Endothelial cell of umbilical vein (primary cell): ENCODE results near the gene SQSTM1. TPM values are rescaled to one million over a fixed set of nuclear protein-coding genes. Genes with fewer than 3 reads are reported as not detected.

Experiments used
- BruUV-seq: library from RNA; stranded (reverse); fragments of 400-500 nt; replicated peaks from 2 replicates; lab custom pipeline; 2021; lab: Mats Ljungman, UMichigan
- CTCF ChIA-PET: fragments of 300-600, 350-600 bp; sonication (Branson Sonifier 250); formaldehyde crosslinking; loops from one replicate; lab custom pipeline; 2021; ENCODE audit warnings: antibody characterized with exemption, inconsistent platforms; lab: Charles Lee
- POLR2A ChIA-PET: fragments of 300-600, 350-600 bp; sonication (Branson Sonifier 250); formaldehyde crosslinking; loops from one replicate; lab custom pipeline; 2021; ENCODE audit warnings: antibody characterized with exemption, inconsistent platforms; lab: Charles Lee
- DNase-seq: peaks from one replicate; pipeline ENCODE4 v3.0.0-alpha.2; 2011; ENCODE audit warnings: low read depth, low spot score
- FAIRE-seq: peaks from 2 replicates; lab custom pipeline; 2011; peaks lifted over from hg19 to GRCh38; lab: Jason Lieb, UNC
- H2AFZ ChIP-seq: 2 replicates; pipeline ENCODE4 v1.6.0; 2012; ENCODE audit warnings: low read depth, low read length, control low read depth, inconsistent platforms
- H3K27ac ChIP-seq: 2 replicates; pipeline ENCODE4 v1.5.1; 2011; ENCODE audit warnings: low read depth, mild to moderate bottlenecking, control low read depth, low read length, moderate library complexity; ENCODE audit not compliant: insufficient read depth
- H3K27me3 ChIP-seq, 2 experiments: 2 replicates each; pipeline versions ENCODE4 v1.6.0 to v1.6.1; 2011; ENCODE audit warnings: low read length in 2 of 2, mixed read lengths in 1 of 2; ENCODE audit not compliant: control insufficient read depth in 2 of 2, insufficient read depth in 2 of 2
- H3K36me3 ChIP-seq, 2 experiments: 2 replicates in 1 of 2; 3 replicates in 1 of 2; pipeline ENCODE4 v1.5.1; 2011; ENCODE audit warnings: low read length in 2 of 2, mild to moderate bottlenecking in 1 of 2, moderate library complexity in 1 of 2; ENCODE audit not compliant: control insufficient read depth in 2 of 2, insufficient read depth in 2 of 2; ENCODE audit errors: extremely low read depth in 1 of 2
- H3K4me1 ChIP-seq: 3 replicates; pipeline ENCODE4 v1.5.1; 2011; ENCODE audit warnings: mild to moderate bottlenecking, low read length; ENCODE audit not compliant: control insufficient read depth, insufficient read depth; ENCODE audit errors: extremely low read depth
- H3K4me2 ChIP-seq: 2 replicates; pipeline ENCODE4 v1.6.1; 2011; ENCODE audit warnings: low read length, control low read depth, mixed read lengths; ENCODE audit not compliant: insufficient read depth
- H3K4me3 ChIP-seq, 3 experiments: fragments of 200-600 bp in 1 of 3; sonication (generic), shearing (Covaris generic) in 1 of 3; replicated peaks in 1 of 3; 2 replicates each; pipeline ENCODE4 v1.5.1; 2011 to 2016; ENCODE audit warnings: control low read depth in 3 of 3, low read length in 3 of 3, mild to moderate bottlenecking in 2 of 3, inconsistent platforms in 1 of 3, low read depth in 1 of 3, moderate library complexity in 1 of 3; ENCODE audit not compliant: insufficient read depth in 1 of 3
- H3K79me2 ChIP-seq: 2 replicates; pipeline ENCODE4 v1.6.0; 2012; ENCODE audit warnings: low read length, inconsistent platforms; ENCODE audit not compliant: control insufficient read depth, insufficient read depth
- H3K9ac ChIP-seq: replicated peaks from 2 replicates; pipeline ENCODE3; 2011; ENCODE audit warnings: low read length, control low read depth; ENCODE audit not compliant: insufficient read depth; ENCODE audit errors: extremely low read depth
- H3K9me1 ChIP-seq: replicated peaks from 3 replicates; pipeline ENCODE4 v1.6.0; 2011; ENCODE audit warnings: mild to moderate bottlenecking, low read length; ENCODE audit not compliant: control insufficient read depth, insufficient read depth; ENCODE audit errors: extremely low read depth
- H3K9me3 ChIP-seq: replicated peaks from 2 replicates; pipeline ENCODE4 v1.5.1; 2012; ENCODE audit warnings: low read length, inconsistent platforms; ENCODE audit not compliant: control insufficient read depth, insufficient read depth
- H4K20me1 ChIP-seq: replicated peaks from 2 replicates; pipeline ENCODE3; 2011; ENCODE audit warnings: mild to moderate bottlenecking, low read length; ENCODE audit not compliant: control insufficient read depth, insufficient read depth; ENCODE audit errors: extremely low read depth
- CTCF ChIP-seq, 2 donors: IDR thresholded peaks; 1 replicate in 1 of 2; 2 replicates in 1 of 2; pipeline ENCODE4 v1.5.1; 2011; ENCODE audit warnings: low read length in 2 of 2, mild to moderate bottlenecking in 2 of 2, moderate library complexity in 2 of 2, control low read depth in 1 of 2, inconsistent platforms in 1 of 2, low read depth in 1 of 2; ENCODE audit not compliant: insufficient read depth in 1 of 2; ENCODE audit errors: extremely low read depth in 1 of 2
- EZH2 ChIP-seq: IDR thresholded peaks from 2 replicates; pipeline ENCODE4 v1.6.1; 2012; ENCODE audit warnings: borderline replicate concordance, low read depth, mild to moderate bottlenecking, moderate library complexity, low read length, inconsistent platforms; ENCODE audit not compliant: severe bottlenecking
- FOS ChIP-seq: IDR thresholded peaks from 2 replicates; pipeline ENCODE4 v1.6.1; 2011; ENCODE audit warnings: mild to moderate bottlenecking, low read length, moderate library complexity, borderline replicate concordance; ENCODE audit not compliant: insufficient read depth
- GATA2 ChIP-seq: IDR thresholded peaks from 2 replicates; pipeline ENCODE4 v1.7.0; 2011; ENCODE audit warnings: low read depth, mild to moderate bottlenecking, moderate library complexity, mixed read lengths, low read length; ENCODE audit not compliant: insufficient read length, insufficient read depth
- JUN ChIP-seq: IDR thresholded peaks from 2 replicates; pipeline ENCODE4 v1.6.1; 2011; ENCODE audit warnings: borderline replicate concordance, low read depth; ENCODE audit not compliant: insufficient read length, insufficient read depth
- MAX ChIP-seq: IDR thresholded peaks from 2 replicates; pipeline ENCODE4 v1.6.1; 2011; ENCODE audit not compliant: insufficient read depth, insufficient read length
- MYC ChIP-seq: IDR thresholded peaks from one replicate; pipeline ENCODE4 v1.6.1; 2011; ENCODE audit warnings: mild to moderate bottlenecking, low read depth, low read length
- POLR2A ChIP-seq: IDR thresholded peaks from 2 replicates; pipeline ENCODE4 v1.6.1; 2012; ENCODE audit warnings: low read depth, mild to moderate bottlenecking, control low read depth, low read length
- POLR2AphosphoS5 ChIP-seq: IDR thresholded peaks from 2 replicates; pipeline ENCODE4 v1.6.1; 2012; ENCODE audit warnings: low read depth, mild to moderate bottlenecking, control low read depth, low read length, moderate library complexity; ENCODE audit not compliant: insufficient read depth
- dilution Hi-C: fragments of 300-500 bp; cut with MboI; formaldehyde crosslinking; loops from one replicate; pipeline ENCODE4 v1.15.0; 2019; ENCODE audit warnings: low sequenced_read_pairs; ENCODE audit not compliant: extremely low pct_ligation_motif_present
- intact Hi-C: fragments of 100-400 bp; cut with micrococcal nuclease; formaldehyde crosslinking; loops from one replicate; pipeline ENCODE4 v1.10.0; 2022
- polyA plus RNA-seq, 4 experiments: library from polyadenylated mRNA; depleted of rRNA in 3 of 4; stranded (reverse) in 3 of 4; unstranded in 1 of 4; fragments of >200 nt; gene quantifications; 2 replicates each; pipeline versions ENCODE4 v1.2.1 to v1.2.3, GENCODE V29; 2011 to 2012; ENCODE audit warnings: missing spikeins in 1 of 4
- total RNA-seq: library from RNA; stranded (reverse); gene quantifications from 2 replicates; pipeline ENCODE4 v1.2.3, GENCODE V29; 2021

SQSTM1 gene
- total and polyA plus RNA-seq, 2 donors (not counting 3 experiments of a cell fraction or from before 2014, with no cell fraction given): 302 to 346 TPM

- H4K20me1 ChIP-seq: no peaks in the 10 kb centered on the region
- peak; percentile 13 for TF ChIP-seq POLR2A
- TF ChIP-seq EZH2: no peak
- H3K9ac ChIP-seq: no peak overlapping the region
- no peaks in the 10 kb centered on the region for H3K79me2 ChIP-seq
- dilution Hi-C loops: no loop called here
- H2AFZ ChIP-seq: no peak overlapping the region
- H3K4me2 ChIP-seq: no peak overlapping the region
- peaks cover 4 to 63% of the 10 kb centered on the region in 2 experiments for H3K36me3 ChIP-seq
- CTCF ChIA-PET: interaction anchor here (1.5 kb wide), 1 partner anchor 225 kb away, joined by 4 read pairs; no protein-coding TSS in a partner anchor
- BruUV-seq: no TSS peak
- DNase-seq (no peak), FAIRE-seq (no peak)
- H3K4me1 ChIP-seq: no peaks in the 10 kb centered on the region
- H3K27me3 ChIP-seq: no peaks in the 10 kb centered on the region
- intact Hi-C loops: no loop called here
- H3K9me1 ChIP-seq: no peaks in the 10 kb centered on the region
- no peak overlapping the region for H3K27ac ChIP-seq
- no peaks in the 10 kb centered on the region for H3K9me3 ChIP-seq
- POLR2A ChIA-PET: no interaction called here
- no peak overlapping the region for H3K4me3 ChIP-seq
These were observed 45.8 kb downstream of the SQSTM1 start for GRCh38 chr5:179866241-179867078.

GRCh38 chr5:179867079-179867465 lies 46.4 kb downstream of the SQSTM1 start:
- FAIRE-seq (no peak), DNase-seq (no peak)
- CTCF ChIA-PET: interaction anchor here (1.5 kb wide), 1 partner anchor 224 kb away, joined by 4 read pairs; no protein-coding TSS in a partner anchor
- BruUV-seq: no TSS peak
- no peak for TF ChIP-seq JUN
- no peak for TF ChIP-seq CTCF (IDR thresholded peaks at IDR 0.05; ENCODE audit: extremely low read depth in 1 of 2, insufficient read depth in 1 of 2, low read depth in 1 of 2, low read length in 2 of 2)
- no peak for TF ChIP-seq MAX
- no peak for TF ChIP-seq POLR2A
- TF ChIP-seq POLR2AphosphoS5: no peak
- no peak for TF ChIP-seq EZH2
- TF ChIP-seq GATA2: no peak
- no peak for TF ChIP-seq FOS
- TF ChIP-seq MYC: no peak
- no peak overlapping the region for H2AFZ ChIP-seq
- no peak overlapping the region for H3K27ac ChIP-seq
- H3K9me3 ChIP-seq: no peaks in the 10 kb centered on the region
- POLR2A ChIA-PET: no interaction called here
- no peak overlapping the region for H3K4me3 ChIP-seq
- H3K9ac ChIP-seq: no peak overlapping the region
- no peaks in the 10 kb centered on the region for H4K20me1 ChIP-seq
- intact Hi-C loops: no loop called here
- no peaks in the 10 kb centered on the region for H3K9me1 ChIP-seq
- no peak overlapping the region for H3K4me2 ChIP-seq
- H3K36me3 ChIP-seq: peaks cover 4 to 64% of the 10 kb centered on the region in 2 experiments
- no peaks in the 10 kb centered on the region for H3K4me1 ChIP-seq
- no peaks in the 10 kb centered on the region for H3K79me2 ChIP-seq
- dilution Hi-C loops: no loop called here
- H3K27me3 ChIP-seq: no peaks in the 10 kb centered on the region
